SKM-1 (cell line): ENCODE results near the gene PTPN5.

Source experiments
- DNase-seq: peaks from one replicate; lab custom pipeline; 2025; ENCODE audit not compliant: unreplicated experiment; lab: John Stamatoyannopoulos, UW

PTPN5 gene

DNA sequence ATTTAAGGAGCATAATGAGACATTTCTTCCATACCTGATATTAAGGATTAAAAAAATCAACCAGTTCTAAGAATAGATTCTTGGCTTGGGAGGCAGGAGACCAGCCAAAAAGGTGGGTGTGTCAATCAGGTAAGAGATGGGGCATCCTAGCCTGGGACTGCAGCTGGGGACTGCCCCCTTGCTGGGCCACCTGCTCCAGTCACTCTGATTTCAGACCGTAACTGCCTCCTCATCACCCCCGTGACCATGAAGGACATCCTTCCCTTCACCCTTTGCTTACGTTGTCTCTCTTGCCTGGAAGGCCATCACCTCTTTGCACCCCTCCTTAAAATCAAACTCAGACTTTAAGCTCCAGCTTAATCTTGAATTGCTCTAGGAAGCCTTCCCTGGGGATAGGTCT is 17.9 kb downstream of the PTPN5 start:
- DNase-seq = no peak

DNA sequence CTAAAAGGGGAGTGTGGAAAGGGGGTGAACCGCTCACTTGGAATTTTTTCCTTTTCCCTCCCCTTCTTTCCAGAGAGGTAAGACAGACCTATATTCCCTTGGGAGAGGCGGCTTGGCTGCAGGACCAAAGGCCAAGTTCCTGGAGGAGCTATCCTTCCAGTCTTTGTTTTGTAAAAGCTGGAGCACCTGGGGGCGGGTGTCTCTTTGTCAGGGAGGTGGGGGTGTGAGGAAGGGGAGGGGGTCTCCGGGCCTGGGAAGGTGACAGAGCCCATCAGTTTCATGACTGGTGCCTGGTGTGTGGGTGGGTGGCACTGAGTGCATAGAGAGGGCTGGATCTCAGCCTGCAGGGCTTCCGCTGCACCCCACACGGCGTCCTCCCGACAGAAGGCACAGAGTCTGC is 18.5 kb downstream of the PTPN5 start:
- DNase-seq = no peak

DNA sequence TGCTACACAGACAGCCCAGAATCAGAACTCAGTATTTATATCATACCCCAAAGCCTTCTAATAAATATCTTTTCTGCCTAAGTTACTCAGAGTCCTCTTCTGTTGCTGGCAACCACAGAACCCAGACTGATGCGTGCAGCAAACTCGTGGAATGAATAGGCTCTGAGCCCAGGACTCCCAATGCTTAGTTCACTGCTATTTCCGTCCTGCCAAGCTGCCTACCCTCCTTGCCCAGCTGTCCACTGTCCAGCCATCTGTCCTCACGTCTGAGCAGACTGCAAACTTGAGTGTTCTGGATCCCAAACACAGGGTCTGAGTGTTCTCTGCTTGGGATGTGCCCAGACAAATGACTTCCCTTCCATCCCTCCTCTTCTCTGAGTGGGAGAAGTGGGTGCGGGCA is 19.4 kb downstream of the PTPN5 start:
- no peak for DNase-seq

DNA sequence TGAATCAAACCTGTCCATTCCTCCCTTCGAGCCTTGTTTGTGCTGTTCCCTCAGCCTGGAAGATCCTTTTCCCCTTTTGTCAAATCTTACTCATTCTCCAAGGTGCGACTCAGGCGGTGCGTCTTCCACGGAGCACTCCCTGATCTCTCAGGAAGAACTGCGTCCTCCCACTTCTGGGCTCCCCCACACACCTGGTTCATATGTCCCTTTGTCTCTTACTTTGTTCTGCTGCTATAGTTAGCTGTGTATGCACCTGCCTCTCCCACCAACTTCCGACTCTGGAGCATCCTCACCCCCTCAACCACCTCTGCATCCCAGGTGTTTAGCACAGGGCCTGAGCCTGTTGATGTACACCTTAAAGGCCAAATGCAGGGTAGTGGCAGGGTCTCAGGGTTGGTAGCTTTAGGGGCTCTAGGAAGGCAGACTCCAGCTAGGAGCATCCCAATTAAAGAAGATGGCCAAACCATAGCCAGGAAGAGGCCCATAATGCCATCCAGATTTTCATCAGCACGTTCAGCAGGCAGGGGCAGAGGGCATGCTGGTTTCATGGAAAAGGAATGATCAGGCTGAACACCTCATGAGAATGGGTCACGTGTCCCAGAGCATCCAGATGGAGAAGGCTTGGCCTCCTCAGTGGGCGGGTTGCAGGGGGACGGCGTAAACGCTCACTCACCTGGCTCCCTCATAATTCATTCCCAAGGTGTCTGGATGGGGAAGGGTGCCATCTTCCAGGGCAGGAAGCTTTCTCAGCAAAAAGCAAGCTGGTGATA is 20.1 kb downstream of the PTPN5 start:
- DNase-seq = no peak

DNA sequence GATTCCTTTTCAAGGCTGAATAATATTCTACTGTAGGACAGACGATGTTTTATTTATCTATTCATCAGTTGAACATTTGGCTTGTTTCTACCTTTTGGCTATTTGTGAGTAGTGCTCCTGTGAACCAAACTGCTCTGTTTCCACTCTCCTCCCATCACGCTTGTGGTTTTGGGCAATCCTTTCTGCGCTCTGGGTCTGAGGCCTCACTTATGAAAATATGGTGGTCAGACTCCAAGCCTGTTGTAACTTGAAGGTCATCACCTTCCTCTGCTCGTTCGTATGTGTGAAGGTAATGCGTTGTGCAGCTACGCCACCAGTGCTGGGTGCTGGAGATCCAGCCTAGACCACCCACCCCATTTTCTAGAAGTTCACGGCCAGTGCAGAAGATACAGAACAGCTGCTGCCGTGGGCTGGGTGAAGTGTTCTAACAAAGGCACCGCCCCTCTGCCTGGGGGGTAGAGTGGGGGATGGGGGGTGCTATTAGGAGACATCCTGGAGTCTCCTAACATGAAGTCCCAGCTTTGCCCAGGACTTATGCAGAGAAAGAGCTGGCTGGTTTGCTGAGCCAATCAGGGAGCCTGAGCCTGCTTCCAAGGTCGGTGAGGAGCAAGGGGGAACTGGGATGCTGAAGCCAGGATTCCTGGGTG is 21.0 kb downstream of the PTPN5 start:
- no peak for DNase-seq

DNA sequence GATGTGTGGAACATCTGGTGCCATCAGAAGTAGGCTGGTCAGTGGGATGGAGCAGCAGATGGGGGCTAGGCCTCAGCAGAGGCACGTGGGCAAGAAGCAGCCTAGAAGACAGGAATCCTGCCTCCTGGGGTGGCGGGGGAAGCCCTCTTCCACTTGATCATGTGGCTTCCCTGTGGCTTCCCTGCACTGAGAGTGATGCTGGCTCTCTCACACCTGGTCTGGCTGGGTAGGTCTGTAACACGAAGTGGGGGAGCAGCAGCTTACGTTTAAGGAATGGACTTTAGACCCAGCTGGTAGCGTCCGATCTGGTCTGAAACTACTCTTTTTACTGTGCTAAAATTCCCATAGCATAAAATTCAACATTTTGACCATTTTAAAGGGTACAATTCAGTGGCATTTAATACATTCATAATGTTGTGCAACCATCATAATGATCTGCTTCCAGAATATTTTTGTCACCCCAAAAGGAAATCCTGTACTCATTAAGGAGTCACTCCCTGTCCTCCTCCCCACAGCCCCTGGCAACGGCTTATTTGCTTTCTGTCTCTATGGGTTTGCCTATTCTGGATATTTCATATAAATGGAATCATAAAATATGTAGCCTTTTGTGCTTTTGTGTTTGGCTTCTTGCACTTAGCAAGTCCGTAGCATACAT is 21.7 kb downstream of the PTPN5 start:
- DNase-seq = no peak

DNA sequence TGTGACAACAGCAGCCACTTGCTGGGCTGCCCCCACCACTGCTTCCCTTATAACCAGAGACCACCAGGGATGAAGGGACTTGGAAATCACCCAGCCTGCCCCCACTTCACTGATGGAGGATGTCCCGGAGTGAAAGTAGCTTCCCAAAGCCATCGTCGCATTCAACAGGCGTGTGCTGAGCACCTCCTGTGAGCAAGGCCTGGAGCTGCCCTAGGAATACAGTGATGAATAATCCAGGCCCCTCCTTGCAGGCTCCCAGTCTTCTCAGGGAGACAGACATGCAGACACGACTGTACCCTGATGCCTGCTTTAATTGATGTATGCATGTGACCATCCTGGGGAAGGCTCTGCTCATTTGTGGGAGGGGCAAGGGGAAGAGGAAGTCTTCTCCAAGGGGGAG is 22.6 kb downstream of the PTPN5 start:
- DNase-seq = no peak

DNA sequence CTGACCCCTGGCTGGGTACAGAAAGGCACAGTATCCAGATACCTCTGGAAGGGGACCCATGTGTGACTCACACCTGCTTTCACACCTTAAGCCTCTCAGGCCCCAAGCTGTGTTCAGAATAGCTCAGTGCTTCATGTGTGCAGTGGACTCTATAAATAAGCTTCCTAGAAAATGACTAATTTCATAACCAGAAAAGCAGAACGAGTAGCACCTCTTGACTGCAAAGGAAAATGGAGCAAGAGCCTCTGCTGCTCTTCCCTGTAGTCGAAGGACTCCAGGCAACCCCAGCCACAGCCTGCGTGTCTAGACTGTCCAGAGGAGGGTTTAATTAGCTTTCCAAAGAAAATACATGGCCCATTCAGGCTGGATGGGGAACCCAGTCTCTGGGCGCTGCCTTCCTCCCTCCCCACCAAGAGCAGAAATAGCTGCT is 23.1 kb downstream of the PTPN5 start:
- peak; percentile 58 for DNase-seq

DNA sequence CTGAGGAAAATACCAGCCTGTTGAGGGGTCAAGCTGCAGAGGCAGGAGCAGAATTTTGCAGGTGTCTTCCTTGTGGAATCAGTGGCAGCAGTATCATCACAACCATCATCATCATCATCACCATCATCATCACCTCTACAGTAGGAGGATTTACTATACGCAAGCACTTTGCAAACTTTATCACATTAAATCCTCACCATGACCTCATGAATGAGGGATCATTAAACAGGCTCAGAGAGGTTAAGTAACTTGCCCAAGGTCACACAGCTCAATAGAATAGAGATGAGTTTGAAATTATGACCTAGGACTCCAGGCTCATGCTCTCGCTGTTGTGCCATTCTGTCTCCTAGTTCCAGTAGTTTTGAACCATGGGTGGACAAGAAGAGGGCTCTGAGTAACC is 25.6 kb downstream of the PTPN5 start:
- DNase-seq = no peak

DNA sequence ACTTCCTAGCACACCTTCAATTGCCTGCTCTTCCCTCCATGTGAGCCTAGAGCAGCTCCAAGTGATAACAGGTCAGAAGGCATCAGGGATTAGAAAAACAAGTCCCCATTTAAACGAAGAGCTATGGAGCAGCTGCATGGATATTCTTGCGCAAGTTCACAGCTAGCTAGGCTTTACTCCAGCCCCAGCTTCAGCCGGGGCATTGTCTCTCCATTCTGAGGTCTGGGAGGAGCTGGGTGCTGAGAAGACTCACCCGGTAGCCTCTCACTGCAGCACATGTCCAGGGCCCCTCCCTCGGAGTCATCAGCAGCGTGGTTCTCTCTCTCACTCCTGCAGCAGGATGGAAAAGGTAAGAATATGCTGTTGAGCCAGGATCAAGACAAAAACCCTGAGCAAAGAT is 26.0 kb downstream of the PTPN5 start:
- no peak for DNase-seq

DNA sequence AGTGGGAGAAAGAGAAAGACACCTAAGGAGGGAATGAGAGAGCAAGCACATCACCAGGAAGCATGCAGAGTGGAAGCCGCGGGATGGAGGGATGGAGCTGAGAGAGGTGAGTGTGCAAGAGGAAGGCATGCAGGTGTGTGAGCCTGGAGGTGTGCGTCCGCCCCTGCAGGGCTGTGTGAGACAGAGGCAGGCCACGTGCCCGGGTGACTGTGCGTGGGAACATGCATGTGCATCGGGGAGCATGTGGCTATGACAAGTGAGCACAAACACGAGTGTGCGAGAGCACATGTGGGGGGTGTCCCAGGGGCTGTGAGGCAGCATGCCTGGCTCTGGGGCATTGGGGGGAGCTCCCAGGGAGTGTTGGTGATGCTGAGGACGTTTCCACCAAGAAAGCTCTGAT is 29.9 kb downstream of the PTPN5 start:
- DNase-seq = no peak

DNA sequence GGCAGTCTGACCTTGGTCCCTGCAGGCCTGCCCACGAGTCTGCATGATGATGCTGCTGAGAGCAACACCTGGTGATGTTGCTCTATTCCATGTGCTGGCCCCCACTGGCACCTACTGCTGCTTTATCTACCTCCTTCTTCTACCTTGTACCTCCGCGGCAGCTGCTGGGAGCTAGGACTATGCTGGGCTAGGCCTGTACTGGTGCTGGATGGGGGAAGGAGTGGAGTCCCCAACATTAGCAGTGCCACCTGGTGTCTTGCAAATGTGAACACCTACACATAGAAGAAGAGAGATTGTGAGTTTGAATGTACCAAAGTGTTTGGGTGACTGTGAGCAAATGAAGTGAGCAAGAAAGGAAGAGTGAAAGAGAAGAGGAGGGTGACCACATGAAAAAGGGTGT is 30.5 kb downstream of the PTPN5 start:
- no peak for DNase-seq

DNA sequence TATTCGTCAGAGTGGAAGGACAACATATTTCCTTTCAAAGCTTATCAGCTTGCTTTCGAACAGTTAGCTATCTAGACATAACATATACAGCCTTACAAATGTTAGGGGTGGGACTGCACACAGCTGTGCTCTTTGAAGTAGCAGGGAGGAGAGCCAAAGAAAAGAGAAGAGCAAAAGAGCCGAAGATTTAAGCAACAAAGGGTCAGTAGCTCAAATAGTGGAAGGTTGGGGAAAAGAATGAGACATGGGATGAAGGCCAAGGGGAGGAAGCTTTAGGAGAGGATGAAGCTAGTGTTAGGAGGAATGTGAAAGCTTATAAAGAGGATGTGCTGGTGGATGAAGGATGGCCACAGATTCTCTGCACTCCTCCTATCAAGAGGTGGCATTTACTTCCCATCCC is 33.8 kb downstream of the PTPN5 start:
- no peak for DNase-seq

DNA sequence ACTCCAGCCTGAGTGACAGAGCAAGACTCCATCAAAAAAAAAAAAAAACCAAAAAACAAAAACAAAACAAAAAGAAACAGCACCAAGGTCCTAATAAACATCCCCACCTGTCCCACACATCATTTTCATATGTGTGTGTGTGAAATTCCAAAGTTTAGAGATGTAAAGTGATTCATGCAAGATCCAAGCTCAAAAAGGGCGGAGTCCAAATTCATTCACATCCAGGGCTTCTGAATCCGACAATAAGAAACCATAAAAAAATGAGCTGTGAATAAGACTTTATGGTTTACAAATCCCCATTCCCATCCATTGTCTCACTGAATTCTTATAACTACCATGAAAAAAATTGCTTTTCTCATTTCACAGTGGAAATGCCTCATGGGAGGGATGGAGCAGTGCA is 34.7 kb downstream of the PTPN5 start:
- DNase-seq = no peak

DNA sequence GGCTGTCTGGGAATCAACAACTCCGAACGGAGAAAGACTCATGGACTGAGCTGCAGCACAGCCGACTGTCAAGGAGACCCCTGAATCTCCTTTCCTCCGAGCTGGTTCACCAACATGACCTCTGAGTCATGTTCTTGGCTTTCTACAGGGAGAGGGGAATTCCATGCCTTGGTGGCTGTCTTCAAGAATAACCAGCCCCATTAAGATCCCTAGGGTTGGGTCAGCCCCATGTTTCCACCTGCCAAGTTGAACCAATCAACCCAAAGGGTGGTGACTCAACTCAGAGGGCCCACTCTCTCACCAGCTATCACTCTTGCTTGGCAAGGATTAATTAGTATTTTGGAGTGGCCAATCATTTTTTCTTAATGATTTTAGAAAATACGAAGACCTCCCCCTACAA is 37.3 kb downstream of the PTPN5 start:
- no peak for DNase-seq

DNA sequence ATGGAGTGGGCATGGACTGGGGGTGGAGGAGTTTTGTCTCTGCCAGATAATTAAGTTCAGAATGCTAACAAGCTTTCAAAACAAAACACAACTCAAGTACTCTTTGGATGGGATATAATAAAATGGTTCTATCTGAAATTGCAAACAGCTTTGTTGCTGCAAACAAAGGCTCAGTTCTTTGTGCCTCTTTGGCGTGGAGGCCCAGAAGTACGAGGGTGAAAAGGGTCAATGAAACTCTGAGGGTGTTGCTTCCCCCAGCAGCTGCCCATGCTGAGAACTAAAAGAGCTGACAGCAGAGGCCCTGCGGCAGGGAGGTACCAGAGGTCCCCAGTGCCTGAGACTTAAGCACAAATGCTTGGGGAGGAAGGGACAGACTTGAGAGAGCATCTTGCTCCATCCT is 39.1 kb downstream of the PTPN5 start:
- no peak for DNase-seq

DNA sequence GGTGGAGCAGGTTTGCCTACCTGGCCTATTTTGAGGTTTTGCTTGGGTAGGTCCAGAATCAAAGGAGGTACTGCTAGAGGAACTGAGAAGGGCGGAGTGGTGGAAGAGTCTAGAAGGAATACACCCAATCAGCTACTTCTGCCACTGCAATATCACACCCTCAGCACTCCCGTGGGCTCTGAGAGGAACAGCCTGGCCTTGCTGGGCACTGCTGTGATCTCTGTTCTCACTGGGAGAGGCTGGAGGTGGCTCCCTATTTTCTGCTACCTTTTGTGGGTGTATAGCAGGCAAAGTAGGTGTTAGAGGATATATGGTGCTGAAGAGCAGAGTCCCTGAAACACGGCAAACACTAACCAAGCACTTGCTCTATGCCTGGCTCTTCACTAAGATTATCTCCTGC is 40.7 kb downstream of the PTPN5 start:
- DNase-seq = no peak

DNA sequence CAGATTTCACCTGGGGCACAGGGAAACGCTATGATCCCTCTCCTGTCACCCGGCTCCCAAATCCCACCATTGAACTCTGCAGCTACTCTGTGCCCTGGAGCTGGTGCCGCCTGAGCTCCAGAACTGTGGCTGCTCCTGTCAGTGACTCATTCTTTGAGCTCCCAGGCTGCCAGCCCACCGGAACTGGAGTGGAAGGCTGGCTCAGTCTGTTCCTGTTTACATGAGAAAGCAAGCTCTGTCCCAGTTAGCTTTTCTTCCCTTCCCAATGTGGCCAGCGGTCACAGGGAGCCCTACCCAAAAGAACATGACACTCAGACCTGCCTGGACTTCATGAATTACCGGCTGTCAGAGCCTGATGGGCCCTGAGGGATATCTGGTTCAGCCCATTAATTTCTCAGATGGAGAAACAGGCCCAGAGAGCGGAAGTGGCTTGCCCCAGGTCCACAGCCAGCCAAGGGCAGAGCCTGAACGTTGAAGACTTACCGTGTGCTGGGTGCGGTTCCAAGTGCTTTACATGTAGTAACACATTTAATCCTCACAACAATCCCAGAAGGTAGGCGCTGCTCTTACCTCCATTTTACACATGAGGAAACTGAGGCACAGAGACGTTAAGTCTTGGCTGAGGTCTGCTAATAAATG is 41.8 kb downstream of the PTPN5 start:
- DNase-seq = no peak

DNA sequence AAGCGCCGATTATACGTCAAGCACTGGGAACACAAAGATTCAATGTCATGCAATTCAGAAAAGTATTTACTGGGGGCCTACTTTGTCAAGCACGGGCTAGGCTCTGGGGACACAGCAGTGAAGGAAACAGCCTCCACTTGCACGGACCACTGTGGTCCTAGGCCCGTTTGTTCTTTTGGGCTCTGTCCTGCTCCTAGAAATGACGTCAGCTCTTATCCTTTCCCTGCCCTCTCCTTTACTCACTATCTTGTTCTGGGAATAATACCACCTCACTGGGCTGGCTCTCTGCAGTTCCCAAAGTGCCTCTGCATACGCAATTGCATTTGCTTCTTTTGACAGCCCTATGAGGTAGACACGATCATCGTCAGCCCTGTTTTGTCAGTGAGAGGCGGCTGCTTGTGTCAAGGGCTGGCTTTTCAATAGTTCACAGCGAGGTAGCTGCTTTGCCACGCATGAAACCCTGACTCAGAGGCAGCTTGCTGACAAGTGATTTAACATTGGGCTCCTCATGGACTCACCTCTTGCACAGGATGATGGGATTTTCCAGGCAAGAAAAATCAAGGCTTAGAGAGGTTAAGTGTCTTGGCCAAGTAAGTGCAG is 42.7 kb downstream of the PTPN5 start:
- no peak for DNase-seq

DNA sequence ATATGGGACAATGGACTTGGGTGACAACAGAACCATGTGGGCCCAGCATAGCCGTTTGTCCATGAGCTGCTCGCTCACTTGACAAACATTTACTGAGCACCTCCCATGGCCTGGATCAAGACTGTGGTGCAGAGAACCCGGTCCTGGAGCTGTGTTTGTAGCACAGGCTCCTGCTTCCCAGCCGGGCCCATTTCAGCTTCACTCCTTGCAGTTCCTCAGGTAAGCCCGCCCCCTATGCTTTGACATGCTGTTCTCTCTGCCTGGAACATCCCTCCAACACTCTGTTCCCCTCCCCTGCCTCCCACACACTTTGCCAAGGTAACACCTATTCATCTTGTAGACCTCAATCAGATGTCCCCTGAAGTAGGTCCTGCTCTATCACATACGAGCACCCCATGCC is 46.3 kb downstream of the PTPN5 start:
- DNase-seq = no peak

DNA sequence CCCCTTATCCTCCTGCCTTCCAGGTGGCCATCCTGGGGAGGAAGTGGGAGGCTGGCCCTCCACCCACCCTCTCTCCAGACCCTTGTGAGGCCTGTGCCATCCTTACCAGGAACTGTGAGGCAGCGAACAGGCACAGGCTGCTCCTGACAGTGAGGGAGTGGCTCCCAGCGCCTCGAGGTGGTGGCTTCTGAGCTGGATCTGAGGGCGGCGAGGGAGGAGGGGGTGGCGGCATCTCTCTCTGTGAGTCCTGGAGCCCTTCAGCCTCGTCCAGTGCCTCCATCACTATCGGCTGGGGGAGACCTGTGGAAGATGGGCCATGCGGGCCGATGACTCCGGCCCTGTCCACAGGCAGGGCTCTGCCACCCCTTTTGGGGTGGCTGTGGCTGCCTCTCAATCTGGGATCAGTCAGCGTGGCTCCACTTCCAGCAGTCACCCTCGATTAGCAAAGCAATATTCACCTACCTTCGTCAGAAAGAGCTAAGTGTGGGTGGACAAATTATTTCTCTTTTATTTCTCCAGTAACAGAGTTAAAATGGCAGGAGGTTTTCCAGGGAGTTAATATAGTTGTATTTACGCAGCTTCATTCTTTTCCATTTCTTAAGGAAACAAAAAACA is 47.6 kb downstream of the PTPN5 start:
- DNase-seq = no peak
